ENCODE measurements around the gene DENND2C.

DNA sequence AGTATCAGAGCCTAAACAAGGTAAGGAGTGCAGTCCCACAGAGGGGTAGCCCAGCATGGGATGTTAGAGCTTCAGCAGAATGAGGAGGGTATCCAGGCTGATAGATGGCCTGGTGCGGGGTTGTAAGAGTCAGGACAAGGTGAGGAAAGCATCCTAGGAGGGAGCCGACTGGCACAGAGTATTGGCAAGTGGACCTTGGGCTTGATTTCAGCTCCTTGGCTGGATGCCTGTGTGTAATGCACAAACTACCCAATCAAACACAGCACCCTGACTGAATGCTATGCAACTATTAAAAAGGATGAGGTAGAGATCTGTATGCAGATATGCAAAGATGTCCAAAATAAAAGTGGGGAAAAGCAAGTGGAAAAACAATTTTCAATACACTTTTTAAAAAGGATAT, 18.0 kb downstream of the DENND2C start:
- TF ChIP-seq, protein P1, sequence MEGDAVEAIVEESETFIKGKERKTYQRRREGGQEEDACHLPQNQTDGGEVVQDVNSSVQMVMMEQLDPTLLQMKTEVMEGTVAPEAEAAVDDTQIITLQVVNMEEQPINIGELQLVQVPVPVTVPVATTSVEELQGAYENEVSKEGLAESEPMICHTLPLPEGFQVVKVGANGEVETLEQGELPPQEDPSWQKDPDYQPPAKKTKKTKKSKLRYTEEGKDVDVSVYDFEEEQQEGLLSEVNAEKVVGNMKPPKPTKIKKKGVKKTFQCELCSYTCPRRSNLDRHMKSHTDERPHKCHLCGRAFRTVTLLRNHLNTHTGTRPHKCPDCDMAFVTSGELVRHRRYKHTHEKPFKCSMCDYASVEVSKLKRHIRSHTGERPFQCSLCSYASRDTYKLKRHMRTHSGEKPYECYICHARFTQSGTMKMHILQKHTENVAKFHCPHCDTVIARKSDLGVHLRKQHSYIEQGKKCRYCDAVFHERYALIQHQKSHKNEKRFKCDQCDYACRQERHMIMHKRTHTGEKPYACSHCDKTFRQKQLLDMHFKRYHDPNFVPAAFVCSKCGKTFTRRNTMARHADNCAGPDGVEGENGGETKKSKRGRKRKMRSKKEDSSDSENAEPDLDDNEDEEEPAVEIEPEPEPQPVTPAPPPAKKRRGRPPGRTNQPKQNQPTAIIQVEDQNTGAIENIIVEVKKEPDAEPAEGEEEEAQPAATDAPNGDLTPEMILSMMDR (IDR thresholded peaks at IDR 0.05) = no peak
- no peak for TF ChIP-seq POLR2A (IDR thresholded peaks at IDR 0.05)

All from testis (tissue), 2 donors.